ENCODE results near the gene MUSK. TPM values are rescaled to one million over a fixed set of nuclear protein-coding genes. Genes with fewer than 3 reads are reported as not detected.

The MUSK gene
- polyA plus RNA-seq, 1 donor (not counting 4 experiments of a cell fraction or from before 2014, with no cell fraction given), result not detected

DNA sequence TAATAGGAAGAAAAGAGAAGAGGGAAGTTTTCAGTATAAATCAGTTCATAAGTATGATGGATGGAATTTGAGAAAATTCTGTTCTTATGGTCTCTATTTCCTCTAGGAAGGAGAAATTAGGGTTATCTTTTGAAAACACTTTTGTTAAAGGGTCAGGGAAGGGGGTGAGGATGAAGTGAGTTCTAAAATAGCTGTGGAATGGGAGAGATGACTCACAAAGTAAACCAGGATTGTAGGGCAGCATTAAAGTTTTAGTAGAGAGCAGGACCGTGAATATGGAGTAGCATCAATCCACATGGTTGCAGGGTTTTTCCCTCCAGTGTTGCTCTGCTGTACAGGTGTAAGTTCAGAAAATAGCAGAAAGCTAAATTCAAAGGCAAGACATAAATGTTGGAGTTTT lies 32.4 kb downstream of the MUSK start:
- H3K9ac ChIP-seq (ENCODE audit: control insufficient read depth, extremely low read depth, insufficient read depth, low read length), result no peak overlapping the region
- no peaks in the 10 kb centered on the region for H3K79me2 ChIP-seq (ENCODE audit: control insufficient read depth, insufficient read depth, low read length)
- H2AFZ ChIP-seq (ENCODE audit: control insufficient read depth, low read length), result no peak overlapping the region
- DNase-seq (ENCODE audit: low read depth, low spot score) (no peak), FAIRE-seq (no peak)
- dilution Hi-C loops (cut with MboI; ENCODE audit: extremely low pct_ligation_motif_present, low sequenced_read_pairs), result loop anchor here (25.0 kb wide), 1 partner anchor 111 kb away; no protein-coding TSS in a partner anchor
- H3K9me3 ChIP-seq (ENCODE audit: control insufficient read depth, low read depth, low read length), result no peaks in the 10 kb centered on the region
- H3K4me1 ChIP-seq (ENCODE audit: control insufficient read depth, extremely low read depth, insufficient read depth, low read length), result no peaks in the 10 kb centered on the region
- no peaks in the 10 kb centered on the region for H4K20me1 ChIP-seq (ENCODE audit: control insufficient read depth, extremely low read depth, insufficient read depth, low read length)
- H3K27ac ChIP-seq (ENCODE audit: control insufficient read depth, insufficient read depth, low read length), result no peak overlapping the region
- no peak overlapping the region for H3K4me3 ChIP-seq (ENCODE audit: control insufficient read depth in 2 of 3, extremely low read depth in 1 of 3, insufficient read depth in 2 of 3, low read depth in 1 of 3, low read length in 3 of 3)
- H3K36me3 ChIP-seq (ENCODE audit: control insufficient read depth in 2 of 2, extremely low read depth in 1 of 2, insufficient read depth in 2 of 2, low read length in 2 of 2), result no peaks in the 10 kb centered on the region
- H3K9me1 ChIP-seq (ENCODE audit: control insufficient read depth, extremely low read depth, insufficient read depth, low read length), result no peaks in the 10 kb centered on the region
- no peaks in the 10 kb centered on the region for H3K27me3 ChIP-seq (ENCODE audit: control insufficient read depth, extremely low read depth, insufficient read depth, low read length)
- H3K4me2 ChIP-seq (ENCODE audit: control insufficient read depth, extremely low read depth, insufficient read depth, low read depth, low read length), result no peak overlapping the region
- no peak for TF ChIP-seq EZH2 (IDR thresholded peaks at IDR 0.05; ENCODE audit: low read length)
- TF ChIP-seq, protein P1, sequence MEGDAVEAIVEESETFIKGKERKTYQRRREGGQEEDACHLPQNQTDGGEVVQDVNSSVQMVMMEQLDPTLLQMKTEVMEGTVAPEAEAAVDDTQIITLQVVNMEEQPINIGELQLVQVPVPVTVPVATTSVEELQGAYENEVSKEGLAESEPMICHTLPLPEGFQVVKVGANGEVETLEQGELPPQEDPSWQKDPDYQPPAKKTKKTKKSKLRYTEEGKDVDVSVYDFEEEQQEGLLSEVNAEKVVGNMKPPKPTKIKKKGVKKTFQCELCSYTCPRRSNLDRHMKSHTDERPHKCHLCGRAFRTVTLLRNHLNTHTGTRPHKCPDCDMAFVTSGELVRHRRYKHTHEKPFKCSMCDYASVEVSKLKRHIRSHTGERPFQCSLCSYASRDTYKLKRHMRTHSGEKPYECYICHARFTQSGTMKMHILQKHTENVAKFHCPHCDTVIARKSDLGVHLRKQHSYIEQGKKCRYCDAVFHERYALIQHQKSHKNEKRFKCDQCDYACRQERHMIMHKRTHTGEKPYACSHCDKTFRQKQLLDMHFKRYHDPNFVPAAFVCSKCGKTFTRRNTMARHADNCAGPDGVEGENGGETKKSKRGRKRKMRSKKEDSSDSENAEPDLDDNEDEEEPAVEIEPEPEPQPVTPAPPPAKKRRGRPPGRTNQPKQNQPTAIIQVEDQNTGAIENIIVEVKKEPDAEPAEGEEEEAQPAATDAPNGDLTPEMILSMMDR (optimal IDR thresholded peaks at IDR 0.05 in 1 of 3, IDR thresholded peaks at IDR 0.05 in 1 of 3, conservative IDR thresholded peaks at IDR 0.05 in 1 of 3; ENCODE audit: extremely low read depth in 1 of 3, insufficient read depth in 2 of 3, low read length in 3 of 3), result no peak

DNA sequence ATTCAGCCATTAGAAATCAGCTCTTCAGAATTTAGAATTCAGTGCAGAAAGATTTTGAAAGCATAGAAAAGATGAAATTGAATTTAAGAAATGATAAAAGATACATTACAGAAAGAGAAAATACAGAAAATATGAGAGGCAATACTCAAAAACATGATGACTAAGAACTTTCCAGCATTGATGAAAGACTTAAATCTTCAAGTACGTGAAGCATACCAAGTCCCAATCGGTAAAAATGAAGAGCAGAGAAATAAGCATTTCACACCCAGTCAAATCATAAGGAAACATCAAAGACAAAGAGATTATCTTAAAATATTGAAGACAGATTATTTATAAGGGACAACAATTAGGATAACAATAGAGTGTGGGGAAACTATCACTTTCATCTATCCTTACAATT lies 35.1 kb downstream of the MUSK start:
- Histone ChIP-seq H3K4me3 (ENCODE audit: control insufficient read depth in 2 of 3, extremely low read depth in 1 of 3, insufficient read depth in 2 of 3, low read depth in 1 of 3, low read length in 3 of 3) (no peak overlapping the region), H3K36me3 (ENCODE audit: control insufficient read depth in 2 of 2, extremely low read depth in 1 of 2, insufficient read depth in 2 of 2, low read length in 2 of 2) (no peaks in the 10 kb centered on the region), H2AFZ (ENCODE audit: control insufficient read depth, low read length) (no peak overlapping the region), H3K9ac (ENCODE audit: control insufficient read depth, extremely low read depth, insufficient read depth, low read length) (no peak overlapping the region), H4K20me1 (ENCODE audit: control insufficient read depth, extremely low read depth, insufficient read depth, low read length) (no peaks in the 10 kb centered on the region), H3K4me2 (ENCODE audit: control insufficient read depth, extremely low read depth, insufficient read depth, low read depth, low read length) (no peak overlapping the region), H3K9me3 (ENCODE audit: control insufficient read depth, low read depth, low read length) (no peaks in the 10 kb centered on the region), H3K27me3 (ENCODE audit: control insufficient read depth, extremely low read depth, insufficient read depth, low read length) (no peaks in the 10 kb centered on the region), H3K79me2 (ENCODE audit: control insufficient read depth, insufficient read depth, low read length) (no peaks in the 10 kb centered on the region), H3K27ac (ENCODE audit: control insufficient read depth, insufficient read depth, low read length) (no peak overlapping the region), H3K4me1 (ENCODE audit: control insufficient read depth, extremely low read depth, insufficient read depth, low read length) (no peaks in the 10 kb centered on the region), H3K9me1 (ENCODE audit: control insufficient read depth, extremely low read depth, insufficient read depth, low read length) (no peaks in the 10 kb centered on the region)
- dilution Hi-C loops (cut with MboI; ENCODE audit: extremely low pct_ligation_motif_present, low sequenced_read_pairs), result loop anchor here (25.0 kb wide), 1 partner anchor 109 kb away; no protein-coding TSS in a partner anchor
- DNase-seq (ENCODE audit: low read depth, low spot score) (no peak), FAIRE-seq (no peak)
- TF ChIP-seq EZH2 (IDR thresholded peaks at IDR 0.05; ENCODE audit: low read length), result no peak
- TF ChIP-seq, protein P1 (optimal IDR thresholded peaks at IDR 0.05 in 1 of 3, IDR thresholded peaks at IDR 0.05 in 1 of 3, conservative IDR thresholded peaks at IDR 0.05 in 1 of 3; ENCODE audit: extremely low read depth in 1 of 3, insufficient read depth in 2 of 3, low read length in 3 of 3), result no peak

Data from keratinocyte (primary cell).